MM.1S (cell line): ENCODE results near the gene IL1RAPL2.

ENCODE experiments used
- DNase-seq: peaks from one replicate; pipeline ENCODE4 v3.0.0-alpha.2; 2015
- H2AFZ ChIP-seq: fragments of 300-600 bp; sonication (generic); 2 replicates; pipeline ENCODE4 v1.6.0; 2016; ENCODE audit warnings: antibody characterized with exemption, low read length
- H3F3A ChIP-seq: fragments of 300-600 bp; sonication (generic); 2 replicates; pipeline ENCODE4 v1.6.1; 2016; ENCODE audit warnings: mild to moderate bottlenecking, antibody characterized with exemption, low read length, moderate library complexity, mixed read lengths; ENCODE audit not compliant: insufficient read depth
- H3K27ac ChIP-seq: fragments of 300-600 bp; sonication (generic); 2 replicates; pipeline ENCODE4 v1.5.1; 2016; ENCODE audit warnings: mild to moderate bottlenecking, low read length
- H3K27me3 ChIP-seq: fragments of 300-600 bp; sonication (generic); replicated peaks from 2 replicates; pipeline ENCODE4 v1.6.0; 2016; ENCODE audit warnings: low read length; ENCODE audit not compliant: insufficient read depth
- H3K36me3 ChIP-seq: fragments of 300-600 bp; sonication (generic); replicated peaks from 2 replicates; pipeline ENCODE4 v1.6.1; 2016; ENCODE audit warnings: mild to moderate bottlenecking, low read length, mixed read lengths; ENCODE audit not compliant: insufficient read depth
- H3K4me1 ChIP-seq: fragments of 300-600 bp; sonication (generic); 2 replicates; pipeline ENCODE4 v1.6.1; 2016; ENCODE audit warnings: low read length, mixed read lengths
- H3K4me2 ChIP-seq: fragments of 300-600 bp; sonication (generic); 2 replicates; pipeline ENCODE4 v1.6.0; 2016; ENCODE audit warnings: low read depth, low read length
- H3K4me3 ChIP-seq: fragments of 300-600 bp; sonication (generic); 2 replicates; pipeline ENCODE4 v1.5.1; 2016; ENCODE audit warnings: low read length, mixed read lengths
- H3K79me2 ChIP-seq: fragments of 300-600 bp; sonication (generic); 2 replicates; pipeline ENCODE4 v1.6.1; 2016; ENCODE audit warnings: mixed run types, low read length, mixed read lengths
- H3K9ac ChIP-seq: fragments of 300-600 bp; sonication (generic); 2 replicates; pipeline ENCODE4 v1.6.1; 2016; ENCODE audit warnings: low read length, mixed read lengths
- H3K9me2 ChIP-seq: fragments of 300-600 bp; sonication (generic); replicated peaks from 2 replicates; pipeline ENCODE4 v1.6.1; 2016; ENCODE audit warnings: mild to moderate bottlenecking, low read length, mixed read lengths; ENCODE audit not compliant: insufficient read depth
- H3K9me3 ChIP-seq: fragments of 300-600 bp; sonication (generic); replicated peaks from 2 replicates; pipeline ENCODE4 v1.6.1; 2016; ENCODE audit warnings: mild to moderate bottlenecking, low read length, mixed read lengths; ENCODE audit not compliant: insufficient read depth
- H4K20me1 ChIP-seq: fragments of 300-600 bp; sonication (generic); 2 replicates; pipeline ENCODE4 v1.6.1; 2016; ENCODE audit warnings: mild to moderate bottlenecking, low read length, moderate library complexity, mixed read lengths; ENCODE audit not compliant: insufficient read depth
- CTCF ChIP-seq: fragments of 300-600 bp; sonication (generic); IDR thresholded peaks from 2 replicates; pipeline ENCODE4 v1.5.1; 2016; ENCODE audit warnings: antibody characterized with exemption, low read length, mixed read lengths
- EZH2 ChIP-seq: fragments of 300-600 bp; sonication (generic); optimal IDR thresholded peaks from 2 replicates; pipeline ENCODE3; 2017; ENCODE audit warnings: low read depth, mild to moderate bottlenecking, antibody characterized with exemption, low read length, mixed read lengths
- EZH2phosphoT487 ChIP-seq: fragments of 300-600 bp; sonication (generic); IDR thresholded peaks from 2 replicates; pipeline ENCODE4 v1.6.1; 2018; ENCODE audit warnings: antibody characterized with exemption, low read length

Gene IL1RAPL2

DNA sequence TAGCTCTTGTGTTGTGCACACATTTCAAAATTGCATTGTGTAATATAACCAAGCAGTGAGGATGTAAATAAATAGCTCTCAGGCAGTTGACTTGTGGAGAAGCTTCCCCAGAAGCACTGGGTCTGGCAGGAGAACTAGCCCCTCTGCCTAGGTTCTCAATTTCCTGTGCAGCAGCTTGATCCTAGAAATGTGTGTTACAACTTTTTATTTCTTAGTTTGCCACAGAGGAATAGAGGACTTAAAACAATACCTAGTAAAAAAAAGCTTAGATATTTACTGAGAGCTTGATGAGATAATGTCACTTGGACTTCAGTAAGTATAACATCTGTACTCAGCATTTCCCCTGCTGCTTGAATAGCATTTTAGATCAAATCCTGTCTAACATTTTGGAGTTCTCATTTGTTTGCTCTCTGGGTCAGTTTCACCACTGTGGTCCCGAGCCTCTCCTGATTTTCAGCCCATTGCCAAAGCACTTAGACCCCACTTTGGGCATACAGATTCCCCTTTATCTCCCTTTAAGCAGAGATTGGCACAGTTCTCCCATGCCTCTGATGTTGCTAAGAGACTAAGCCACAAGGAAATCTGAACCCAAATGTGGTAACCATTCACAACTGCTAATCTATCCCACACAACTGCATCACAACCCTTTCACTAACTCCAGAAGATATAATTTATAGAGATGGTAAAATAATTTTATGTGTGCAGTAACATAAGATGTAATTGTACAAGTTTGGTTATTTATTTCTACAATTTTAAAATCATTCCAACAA, 1158.2 kb downstream of the IL1RAPL2 start:
- H3K4me2 ChIP-seq = 0 out of 2 replicates have a peak overlapping the region, but pooled peaks have one; percentile 54
- H3K79me2 ChIP-seq = no peaks in the 10 kb centered on the region
- H3F3A ChIP-seq = no peaks in the 10 kb centered on the region
- no peaks in the 10 kb centered on the region for H3K9me2 ChIP-seq
- no peaks in the 10 kb centered on the region for H3K36me3 ChIP-seq
- H3K4me1 ChIP-seq = no peaks in the 10 kb centered on the region
- no peaks in the 10 kb centered on the region for H3K27me3 ChIP-seq
- no peaks in the 10 kb centered on the region for H4K20me1 ChIP-seq
- H3K4me3 ChIP-seq = no peak overlapping the region
- no peak for DNase-seq
- no peaks in the 10 kb centered on the region for H3K9me3 ChIP-seq
- no peak overlapping the region for H3K27ac ChIP-seq
- H3K9ac ChIP-seq = no peak overlapping the region
- TF ChIP-seq EZH2 (no peak), CTCF (no peak), EZH2phosphoT487 (no peak)
- peak overlapping the region; percentile 51; the same call in 1 of the 2 replicates for H2AFZ ChIP-seq

- H3K27ac ChIP-seq = no peak overlapping the region
- H3K4me1 ChIP-seq = no peaks in the 10 kb centered on the region
- H3K79me2 ChIP-seq = no peaks in the 10 kb centered on the region
- H3K36me3 ChIP-seq = no peaks in the 10 kb centered on the region
- no peaks in the 10 kb centered on the region for H3K9me2 ChIP-seq
- no peaks in the 10 kb centered on the region for H4K20me1 ChIP-seq
- no peaks in the 10 kb centered on the region for H3K9me3 ChIP-seq
- DNase-seq = peak; percentile 54
- H3K4me2 ChIP-seq = peak overlapping the region; percentile 54; the same call in 1 of the 2 replicates
- no peaks in the 10 kb centered on the region for H3F3A ChIP-seq
- H3K9ac ChIP-seq = no peak overlapping the region
- no peaks in the 10 kb centered on the region for H3K27me3 ChIP-seq
- H2AFZ ChIP-seq = peak overlapping the region; percentile 51
- peak overlapping the region; percentile 39; the same call in 1 of the 2 replicates for H3K4me3 ChIP-seq
- no peak for TF ChIP-seq CTCF
- no peak for TF ChIP-seq EZH2phosphoT487
- TF ChIP-seq EZH2 = no peak
Measured at GRCh38 chrX:105725228-105725627, 1159.2 kb downstream of the IL1RAPL2 start.

GRCh38 chrX:105738162-105738561, 1172.2 kb downstream of the IL1RAPL2 start:
- Histone ChIP-seq H3F3A (no peaks in the 10 kb centered on the region), H3K9ac (no peak overlapping the region), H3K9me3 (no peaks in the 10 kb centered on the region), H3K27me3 (no peaks in the 10 kb centered on the region), H3K4me2 (no peak overlapping the region), H2AFZ (no peak overlapping the region), H3K79me2 (no peaks in the 10 kb centered on the region), H3K4me1 (no peaks in the 10 kb centered on the region), H3K4me3 (no peak overlapping the region), H4K20me1 (no peaks in the 10 kb centered on the region), H3K9me2 (no peaks in the 10 kb centered on the region), H3K27ac (no peak overlapping the region), H3K36me3 (no peaks in the 10 kb centered on the region)
- TF ChIP-seq CTCF (no peak), EZH2phosphoT487 (no peak), EZH2 (no peak)
- DNase-seq = no peak
